ENCODE results near the gene IRAK3. TPM values are rescaled to one million over a fixed set of nuclear protein-coding genes. Genes with fewer than 3 reads are reported as not detected.

Gene IRAK3
- 10 to 100 TPM; 33.8 to 65.0 (median 39.7) TPM for total RNA-seq

GRCh38 chr12:66188584-66189485, at the start of gene IRAK3:
TSS of gene IRAK3 (plus strand) at chr12:66189214. CDS start at chr12:66189300, 86 bp downstream.
- 45 to 58% methylated on average over 23 to 30 of the region's 82 CpGs for WGBS, 2 donors
- H3K36me3 ChIP-seq = peaks cover 0 to 1% (median 0%) of the 10 kb centered on the region in 4 donors
- no peaks in the 10 kb centered on the region for H3K27me3 ChIP-seq
- DNase-seq (peak; percentile 96), ATAC-seq (ENCODE audit: low FRiP score in 2 of 2) (peak; percentile 93 to 96)
- no peaks in the 10 kb centered on the region for H3K9me3 ChIP-seq
- peak; percentile 63 to 99 (median 95) for TF ChIP-seq POLR2A (IDR thresholded peaks at IDR 0.05)
- peak in 2 of 6 experiments; percentile 11 to 30 for TF ChIP-seq CTCF (IDR thresholded peaks at IDR 0.05)
- peak; percentile 89 to 100 (median 98) for TF ChIP-seq EP300 (IDR thresholded peaks at IDR 0.05)
- peak; percentile 100 for TF ChIP-seq POLR2AphosphoS5 (IDR thresholded peaks at IDR 0.05)
- H3K4me3 ChIP-seq = peak within 1 kb of the TSS; percentile 27 to 69 (median 60)
- peak within 1 kb of the TSS; percentile 92 to 99 (median 96) for H3K27ac ChIP-seq
- H3K4me1 ChIP-seq = peaks cover 16 to 35% (median 21%) of the 10 kb centered on the region in 4 donors

- WGBS, 2 donors = 97 to 98% methylated on average over 2 of the region's 2 CpGs
- ATAC-seq (ENCODE audit: low FRiP score in 2 of 2) (no peak), DNase-seq (no peak)
- no peak overlapping the region for H3K27ac ChIP-seq
- no peaks in the 10 kb centered on the region for H3K27me3 ChIP-seq
- peaks cover 2 to 4% (median 2%) of the 10 kb centered on the region in 4 donors for H3K4me1 ChIP-seq
- TF ChIP-seq POLR2AphosphoS5 (IDR thresholded peaks at IDR 0.05) (no peak), POLR2A (IDR thresholded peaks at IDR 0.05) (no peak), CTCF (IDR thresholded peaks at IDR 0.05) (no peak), EP300 (IDR thresholded peaks at IDR 0.05) (no peak)
- no peak overlapping the region for H3K4me3 ChIP-seq
- H3K9me3 ChIP-seq = peaks cover 4 to 14% (median 13%) of the 10 kb centered on the region in 4 donors
- H3K36me3 ChIP-seq = peaks cover 4 to 65% (median 15%) of the 10 kb centered on the region in 4 donors
Observed at GRCh38 chr12:66139328-66139727, 49.7 kb upstream of the IRAK3 start.

DNA sequence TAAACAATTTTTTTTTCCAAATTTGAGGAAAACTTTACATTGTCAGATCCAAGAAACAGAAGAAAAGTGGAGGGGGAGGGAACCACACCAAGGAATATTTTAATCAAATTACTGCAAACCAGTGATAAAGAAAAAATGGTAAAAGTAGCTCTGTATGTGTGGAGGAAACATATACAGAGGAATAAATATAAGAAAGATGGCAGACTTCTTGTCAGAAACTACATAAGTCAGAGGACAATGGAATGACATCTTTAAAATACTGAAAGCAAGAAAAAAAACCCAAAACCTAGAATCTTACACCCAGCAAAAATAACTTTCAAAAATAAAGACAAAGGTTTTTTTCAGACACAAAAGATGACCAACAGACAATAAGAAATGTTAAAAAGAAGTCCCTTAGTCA, 48.3 kb upstream of the IRAK3 start:
- ATAC-seq (ENCODE audit: low FRiP score in 2 of 2) = no peak
- Histone ChIP-seq H3K27me3 (no peaks in the 10 kb centered on the region), H3K9me3 (peaks cover 4 to 14% (median 13%) of the 10 kb centered on the region in 4 donors), H3K27ac (no peak overlapping the region), H3K4me3 (no peak overlapping the region), H3K4me1 (peaks cover 12 to 16% (median 14%) of the 10 kb centered on the region in 4 donors), H3K36me3 (peaks cover 4 to 69% (median 15%) of the 10 kb centered on the region in 4 donors)
- no peak for TF ChIP-seq POLR2AphosphoS5 (IDR thresholded peaks at IDR 0.05)
- no peak for TF ChIP-seq EP300 (IDR thresholded peaks at IDR 0.05)
- TF ChIP-seq CTCF (IDR thresholded peaks at IDR 0.05) = no peak
- TF ChIP-seq POLR2A (IDR thresholded peaks at IDR 0.05) = no peak
- no peak for DNase-seq

- peaks cover 4 to 14% (median 13%) of the 10 kb centered on the region in 4 donors for H3K9me3 ChIP-seq
- no peak for DNase-seq
- no peak overlapping the region for H3K27ac ChIP-seq
- peaks cover 4 to 69% (median 15%) of the 10 kb centered on the region in 4 donors for H3K36me3 ChIP-seq
- TF ChIP-seq POLR2A (IDR thresholded peaks at IDR 0.05) (no peak), POLR2AphosphoS5 (IDR thresholded peaks at IDR 0.05) (no peak), CTCF (IDR thresholded peaks at IDR 0.05) (no peak), EP300 (IDR thresholded peaks at IDR 0.05) (no peak)
- H3K27me3 ChIP-seq = no peaks in the 10 kb centered on the region
- H3K4me3 ChIP-seq = no peak overlapping the region
- ATAC-seq (ENCODE audit: low FRiP score in 2 of 2) = no peak
- H3K4me1 ChIP-seq = peaks cover 12 to 19% (median 15%) of the 10 kb centered on the region in 4 donors
- WGBS, 2 donors = 97 to 98% methylated on average over 2 of the region's 2 CpGs
Observed at GRCh38 chr12:66141299-66141698, 47.7 kb upstream of the IRAK3 start.
